GM18951 (cell line): ENCODE results near the gene OR52B2.

ENCODE experiments used
- POLR2A ChIP-seq: IDR thresholded peaks from 4 replicates; pipeline ENCODE4 v1.6.1; 2011; ENCODE audit warnings: mild to moderate bottlenecking; ENCODE audit not compliant: insufficient read length, insufficient read depth; ENCODE audit errors: extremely low read depth
- in situ Hi-C: fragments of 300-500 bp; cut with MboI; formaldehyde crosslinking; loops from one replicate; pipeline ENCODE4 v1.12.0; 2022; ENCODE audit warnings: low sequenced_read_pairs, mixed read lengths, inconsistent platforms; ENCODE audit not compliant: unreplicated experiment

Gene OR52B2

GRCh38 chr11:6170226-6170625 is at the start of gene OR52B2:
OR52B2 (minus strand) TSS chr11:6170326; CDS start chr11:6170326, 0 bp downstream.
- TF ChIP-seq POLR2A: no peak
- in situ Hi-C loops: no loop called here

- TF ChIP-seq POLR2A: no peak
- in situ Hi-C loops: no loop called here
Observed at GRCh38 chr11:6219359-6219758, 49.2 kb upstream of the OR52B2 start.

GRCh38 chr11:6217722-6218121 is 47.6 kb upstream of the OR52B2 start:
- no peak for TF ChIP-seq POLR2A
- in situ Hi-C loops: no loop called here

GRCh38 chr11:6216501-6216900 is 46.4 kb upstream of the OR52B2 start:
- in situ Hi-C loops: no loop called here
- TF ChIP-seq POLR2A: no peak

GRCh38 chr11:6214530-6214929 is 44.4 kb upstream of the OR52B2 start:
- in situ Hi-C loops: no loop called here
- TF ChIP-seq POLR2A: no peak

- TF ChIP-seq POLR2A: no peak
- in situ Hi-C loops: no loop called here
Observed at GRCh38 chr11:6210274-6210955, 40.3 kb upstream of the OR52B2 start.

- in situ Hi-C loops: no loop called here
- no peak for TF ChIP-seq POLR2A
Observed at GRCh38 chr11:6209801-6210200, 39.7 kb upstream of the OR52B2 start.

GRCh38 chr11:6206456-6207180 is 36.5 kb upstream of the OR52B2 start:
- no peak for TF ChIP-seq POLR2A
- in situ Hi-C loops: no loop called here

GRCh38 chr11:6205366-6205765 is 35.2 kb upstream of the OR52B2 start, which contains the start of gene C11orf42:
C11orf42 (plus strand) TSS chr11:6205557; CDS start chr11:6205616, 59 bp downstream.
- TF ChIP-seq POLR2A: no peak
- in situ Hi-C loops: no loop called here

GRCh38 chr11:6204706-6205105 is 34.6 kb upstream of the OR52B2 start:
- no peak for TF ChIP-seq POLR2A
- in situ Hi-C loops: no loop called here

GRCh38 chr11:6203327-6203726 is 33.2 kb upstream of the OR52B2 start:
- TF ChIP-seq POLR2A: no peak
- in situ Hi-C loops: no loop called here

GRCh38 chr11:6202041-6202440 is 31.9 kb upstream of the OR52B2 start:
- in situ Hi-C loops: no loop called here
- no peak for TF ChIP-seq POLR2A

- TF ChIP-seq POLR2A: no peak
- in situ Hi-C loops: no loop called here
Observed at GRCh38 chr11:6201481-6201880, 31.4 kb upstream of the OR52B2 start.

GRCh38 chr11:6200975-6201374 is 30.8 kb upstream of the OR52B2 start:
- in situ Hi-C loops: no loop called here
- TF ChIP-seq POLR2A: no peak
